ENCODE results near the gene RNF151. TPM values are rescaled to one million over a fixed set of nuclear protein-coding genes. Genes with fewer than 3 reads are reported as not detected.
"Not testable (repeated sequence)": the region's sequence is repeated elsewhere in the genome, so short reads cannot be mapped to it uniquely, and the experiment has no call there.

RNF151 gene
- total RNA-seq, 4 donors from 2014 or later = not detected

DNA sequence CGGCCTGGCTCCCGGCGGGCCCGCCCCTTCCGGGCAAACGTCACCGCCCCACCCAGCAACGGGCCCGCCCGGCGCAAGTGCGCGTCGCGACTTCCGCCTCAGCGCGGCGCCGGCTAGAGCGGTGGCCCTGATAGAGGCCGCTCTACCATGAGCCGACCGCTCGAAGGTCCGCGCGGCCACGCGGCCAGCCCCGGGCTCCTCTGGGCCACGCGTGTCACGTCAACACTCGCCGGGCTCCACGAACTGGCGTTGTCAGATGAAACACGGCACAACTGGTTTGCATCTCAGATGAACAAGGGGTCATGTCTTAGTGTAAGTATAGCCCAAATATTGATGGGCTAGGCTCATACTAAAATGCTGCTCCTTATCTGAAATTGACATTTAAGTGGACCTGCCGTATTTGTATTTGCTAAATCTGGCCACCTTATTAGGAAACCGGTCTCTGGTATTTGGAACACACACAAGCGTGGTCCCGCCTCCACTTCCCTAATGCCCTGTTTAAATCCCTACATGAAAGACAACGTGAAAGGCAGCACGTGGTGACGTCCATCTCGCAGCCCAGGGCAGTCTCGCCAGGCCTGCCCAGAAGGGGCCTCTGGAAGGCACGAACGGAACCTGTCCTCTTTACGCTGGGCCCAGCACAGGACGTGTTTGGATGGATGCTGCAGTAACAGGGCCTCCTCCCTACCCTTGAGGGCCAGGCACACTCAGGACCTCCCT, 43.3 kb downstream of the RNF151 start, which contains the start of gene ZNF598:
Gene ZNF598, minus strand, starts transcription at position 31 of the 720 bp plus-strand sequence.
- peak within 1 kb of the TSS; percentile 90 to 97 (median 96) for H3K27ac ChIP-seq
- DNase-seq = peak; percentile 77 to 89 (median 89)
- TF ChIP-seq, protein P1, sequence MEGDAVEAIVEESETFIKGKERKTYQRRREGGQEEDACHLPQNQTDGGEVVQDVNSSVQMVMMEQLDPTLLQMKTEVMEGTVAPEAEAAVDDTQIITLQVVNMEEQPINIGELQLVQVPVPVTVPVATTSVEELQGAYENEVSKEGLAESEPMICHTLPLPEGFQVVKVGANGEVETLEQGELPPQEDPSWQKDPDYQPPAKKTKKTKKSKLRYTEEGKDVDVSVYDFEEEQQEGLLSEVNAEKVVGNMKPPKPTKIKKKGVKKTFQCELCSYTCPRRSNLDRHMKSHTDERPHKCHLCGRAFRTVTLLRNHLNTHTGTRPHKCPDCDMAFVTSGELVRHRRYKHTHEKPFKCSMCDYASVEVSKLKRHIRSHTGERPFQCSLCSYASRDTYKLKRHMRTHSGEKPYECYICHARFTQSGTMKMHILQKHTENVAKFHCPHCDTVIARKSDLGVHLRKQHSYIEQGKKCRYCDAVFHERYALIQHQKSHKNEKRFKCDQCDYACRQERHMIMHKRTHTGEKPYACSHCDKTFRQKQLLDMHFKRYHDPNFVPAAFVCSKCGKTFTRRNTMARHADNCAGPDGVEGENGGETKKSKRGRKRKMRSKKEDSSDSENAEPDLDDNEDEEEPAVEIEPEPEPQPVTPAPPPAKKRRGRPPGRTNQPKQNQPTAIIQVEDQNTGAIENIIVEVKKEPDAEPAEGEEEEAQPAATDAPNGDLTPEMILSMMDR (IDR thresholded peaks at IDR 0.05) = peak in 1 of 6 experiments; percentile 16
- TF ChIP-seq POLR2A (IDR thresholded peaks at IDR 0.05) = peak; percentile 96 to 99
- peaks cover 10 to 44% (median 15%) of the 10 kb centered on the region in 4 donors for H3K4me1 ChIP-seq
- peak within 1 kb of the TSS; percentile 64 to 99 (median 94) for H3K4me3 ChIP-seq
- H3K9me3 ChIP-seq = no peaks in the 10 kb centered on the region
- H3K36me3 ChIP-seq = no peaks in the 10 kb centered on the region
- H3K27me3 ChIP-seq = no peaks in the 10 kb centered on the region

DNA sequence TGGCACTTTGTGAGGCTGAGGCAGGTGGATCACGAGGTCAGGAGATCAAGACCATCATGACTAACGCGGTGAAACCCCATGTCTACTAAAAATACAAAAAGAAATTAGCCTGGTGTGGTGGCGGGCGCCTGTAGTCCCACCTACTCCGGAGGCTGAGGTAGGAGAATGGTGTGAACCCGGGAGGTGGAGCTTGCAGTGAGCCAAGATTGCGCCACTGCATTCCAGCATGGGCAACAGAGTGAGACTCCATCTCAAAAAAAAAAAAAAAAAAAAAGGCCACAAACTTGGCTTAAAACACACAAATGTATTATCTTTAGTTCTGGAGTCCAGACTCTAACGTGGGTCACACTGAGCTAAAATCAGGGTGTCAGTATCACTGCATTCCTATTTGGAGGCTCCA, 45.1 kb downstream of the RNF151 start:
- H3K36me3 ChIP-seq, H3K27me3 ChIP-seq, DNase-seq, H3K4me3 ChIP-seq, H3K27ac ChIP-seq, H3K9me3 ChIP-seq: not testable (repeated sequence)
- peaks cover 10 to 31% (median 15%) of the 10 kb centered on the region in 4 donors for H3K4me1 ChIP-seq

DNA sequence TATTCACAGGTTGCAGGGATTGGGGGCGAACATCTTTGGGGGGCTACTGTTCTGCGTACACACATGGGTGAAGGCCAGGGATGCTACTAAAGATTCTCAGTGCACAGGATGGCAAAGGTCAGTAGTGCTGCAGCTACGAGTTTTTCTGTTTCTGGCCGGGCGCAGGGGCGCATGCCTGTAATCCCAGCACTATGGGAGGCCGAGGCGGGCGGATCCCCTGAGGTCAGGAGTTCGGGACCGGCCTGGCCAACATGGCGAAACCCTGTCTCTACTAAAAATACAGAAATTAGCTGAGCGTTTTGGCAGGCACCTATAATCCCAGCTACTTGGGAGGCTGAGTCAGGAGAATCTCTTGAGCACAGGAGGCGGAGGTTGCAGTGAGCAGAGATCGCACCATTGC, 46.9 kb downstream of the RNF151 start:
- Histone ChIP-seq H3K36me3 (no peaks in the 10 kb centered on the region), H3K4me3 (no peak overlapping the region), H3K27ac (no peak overlapping the region), H3K4me1 (peaks cover 0 to 13% (median 3%) of the 10 kb centered on the region in 4 donors), H3K27me3 (no peaks in the 10 kb centered on the region), H3K9me3 (no peaks in the 10 kb centered on the region)
- TF ChIP-seq POLR2A (IDR thresholded peaks at IDR 0.05) = no peak
- TF ChIP-seq, protein P1 (IDR thresholded peaks at IDR 0.05) = no peak
- DNase-seq = no peak

DNA sequence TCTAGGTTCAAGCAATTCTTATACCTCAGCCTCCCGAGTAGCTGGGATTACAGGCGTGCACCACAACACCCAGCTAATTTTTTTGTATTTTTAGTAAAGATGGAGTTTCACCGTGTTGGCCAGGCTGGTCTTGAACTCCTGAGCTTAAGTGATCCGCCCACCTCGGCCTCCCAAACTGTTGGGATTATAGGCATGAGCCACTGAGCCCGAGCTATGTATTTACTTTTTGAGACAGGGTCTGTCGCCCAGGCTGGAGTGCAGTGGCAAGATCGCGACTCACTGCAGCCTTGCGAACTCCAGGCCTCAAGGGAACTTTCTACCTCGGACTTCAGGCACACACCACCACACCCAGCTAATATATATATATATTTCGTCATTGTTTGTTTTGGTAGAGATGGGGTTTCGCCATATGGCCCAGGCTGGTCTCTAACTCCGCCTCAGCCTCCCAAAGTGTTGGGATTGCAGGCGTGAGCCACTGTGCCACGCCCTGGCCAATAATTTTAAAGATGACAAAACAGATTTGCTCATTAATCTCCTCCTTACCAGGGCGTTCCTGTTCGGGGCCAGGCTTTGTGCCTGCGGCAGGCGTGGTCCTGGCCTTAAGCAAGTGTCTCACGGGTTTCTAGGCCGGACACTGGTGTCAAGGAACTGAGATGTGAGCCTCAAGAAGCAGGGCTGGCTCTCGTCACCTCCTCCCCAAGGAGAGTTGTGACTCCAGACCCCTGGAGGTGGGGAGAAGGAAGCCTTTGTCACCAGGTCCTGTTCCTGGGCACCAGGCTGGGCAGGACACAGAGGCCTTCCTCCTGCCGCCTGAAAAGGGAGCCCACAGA, 48.7 kb downstream of the RNF151 start:
- no peak overlapping the region for H3K4me3 ChIP-seq
- H3K27ac ChIP-seq = peak overlapping the region in 2 of 4 donors; percentile 68 to 71
- peaks cover 0 to 15% (median 5%) of the 10 kb centered on the region in 4 donors for H3K4me1 ChIP-seq
- peaks cover 0 to 12% of the 10 kb centered on the region in 2 donors for H3K27me3 ChIP-seq
- DNase-seq = peak in 2 of 3 donors; percentile 69 to 76
- no peaks in the 10 kb centered on the region for H3K9me3 ChIP-seq
- TF ChIP-seq POLR2A (IDR thresholded peaks at IDR 0.05) = peak in 1 of 2 donors; percentile 34
- TF ChIP-seq, protein P1 (IDR thresholded peaks at IDR 0.05) = peak in 1 of 6 experiments; percentile 3
- H3K36me3 ChIP-seq = no peaks in the 10 kb centered on the region

DNA sequence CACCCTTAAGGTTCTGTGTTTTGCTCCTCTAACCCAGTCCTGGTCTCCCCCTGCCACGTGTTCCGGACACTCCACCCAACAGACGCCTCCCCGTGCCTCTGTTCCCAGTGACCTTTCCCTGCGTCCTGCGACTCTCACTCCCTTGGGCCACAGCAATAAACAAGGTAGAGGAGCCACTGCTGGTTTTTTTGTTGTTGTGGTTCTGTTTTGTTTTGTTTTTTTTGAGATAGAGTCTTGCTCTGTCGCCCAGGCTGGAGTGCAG, 49.2 kb downstream of the RNF151 start:
- TF ChIP-seq, protein P1 (IDR thresholded peaks at IDR 0.05) = no peak
- no peak for TF ChIP-seq POLR2A (IDR thresholded peaks at IDR 0.05)
- H3K4me3 ChIP-seq = no peak overlapping the region
- H3K9me3 ChIP-seq = no peaks in the 10 kb centered on the region
- H3K27ac ChIP-seq = peak overlapping the region in 2 of 4 donors; percentile 68 to 71
- no peaks in the 10 kb centered on the region for H3K36me3 ChIP-seq
- peaks cover 0 to 17% of the 10 kb centered on the region in 2 donors for H3K27me3 ChIP-seq
- peaks cover 0 to 15% (median 6%) of the 10 kb centered on the region in 4 donors for H3K4me1 ChIP-seq
- no peak for DNase-seq
